H1 (cell line): ENCODE measurements around the gene BARX1. TPM values are rescaled to one million over a fixed set of nuclear protein-coding genes. Genes with fewer than 3 reads are reported as not detected.

Experiments
- CTCF ChIA-PET: fragments of 300-600 bp; sonication (Branson Sonifier 250); formaldehyde crosslinking; loops from one replicate; lab custom pipeline; 2021; ENCODE audit not compliant: partially characterized antibody; lab: Charles Lee
- POLR2A ChIA-PET: fragments of 300-600 bp; sonication (Branson Sonifier 250); formaldehyde crosslinking; loops from one replicate; lab custom pipeline; 2021; ENCODE audit warnings: inconsistent platforms; ENCODE audit not compliant: partially characterized antibody; lab: Charles Lee
- DNase-seq, 2 experiments: peaks; one replicate each; pipeline versions ENCODE4 v3.0.0 to v3.0.0-alpha.2; 2010 to 2022; ENCODE audit warnings: low spot score in 2 of 2, low read depth in 1 of 2, mixed read lengths in 1 of 2
- FAIRE-seq: peaks from 2 replicates; lab custom pipeline; 2011; peaks lifted over from hg19 to GRCh38; lab: Jason Lieb, UNC
- H2AFZ ChIP-seq: 2 replicates; pipeline ENCODE4 v1.8.1; 2012; ENCODE audit warnings: low read length, inconsistent platforms
- H2AK5ac ChIP-seq: 2 replicates; pipeline ENCODE4 v1.6.1; 2013; ENCODE audit warnings: low read depth, low read length
- H2BK120ac ChIP-seq: replicated peaks from 2 replicates; pipeline ENCODE3; 2013; ENCODE audit warnings: low read depth, low read length, inconsistent platforms
- H2BK12ac ChIP-seq: 2 replicates; pipeline ENCODE4 v1.6.1; 2013; ENCODE audit warnings: low read depth, low read length
- H2BK15ac ChIP-seq: 2 replicates; pipeline ENCODE4 v1.6.1; 2013; ENCODE audit warnings: low read length
- H2BK20ac ChIP-seq: 2 replicates; pipeline ENCODE4 v1.6.1; 2013; ENCODE audit warnings: low read length
- H2BK5ac ChIP-seq: 2 replicates; pipeline ENCODE4 v1.6.1; 2013; ENCODE audit warnings: low read depth, low read length
- H3K14ac ChIP-seq: 2 replicates; pipeline ENCODE4 v1.6.1; 2013; ENCODE audit warnings: inconsistent platforms; ENCODE audit not compliant: insufficient read length
- H3K18ac ChIP-seq: 2 replicates; pipeline ENCODE4 v1.6.1; 2013; ENCODE audit warnings: low read length; ENCODE audit errors: extremely low read depth
- H3K23ac ChIP-seq: 2 replicates; pipeline ENCODE4 v1.6.1; 2013; ENCODE audit warnings: inconsistent platforms; ENCODE audit not compliant: insufficient read length
- H3K23me2 ChIP-seq: 2 replicates; pipeline ENCODE4 v1.6.1; 2013; ENCODE audit warnings: low read depth, low read length
- H3K27ac ChIP-seq: 2 replicates; pipeline ENCODE4 v1.6.1; 2011; ENCODE audit warnings: low read depth, low read length, inconsistent platforms
- H3K27me3 ChIP-seq, 4 experiments: replicated peaks in 1 of 4; 1 replicate in 1 of 4; 2 replicates in 3 of 4; pipeline versions ENCODE4 v1.6.1 to v1.8.1; 2011 to 2013; ENCODE audit warnings: low read length in 3 of 4, mild to moderate bottlenecking in 3 of 4, inconsistent platforms in 2 of 4, mixed read lengths in 2 of 4, moderate library complexity in 1 of 4; ENCODE audit not compliant: control insufficient read depth in 3 of 4, insufficient read depth in 3 of 4; ENCODE audit errors: extremely low read depth in 1 of 4
- H3K36me3 ChIP-seq, 4 experiments: 2 replicates each; pipeline versions ENCODE4 v1.6.1 to v1.8.1; 2011 to 2013; ENCODE audit warnings: mild to moderate bottlenecking in 4 of 4, low read length in 3 of 4, moderate library complexity in 2 of 4, control low read depth in 1 of 4, inconsistent platforms in 1 of 4; ENCODE audit not compliant: insufficient read depth in 4 of 4, control insufficient read depth in 2 of 4
- H3K4ac ChIP-seq: replicated peaks from 2 replicates; pipeline ENCODE3; 2013; ENCODE audit warnings: low read length, low read depth, mixed read lengths, inconsistent platforms; ENCODE audit not compliant: insufficient read length
- H3K4me1 ChIP-seq, 4 experiments: replicated peaks in 1 of 4; 1 replicate in 1 of 4; 2 replicates in 3 of 4; pipeline versions ENCODE4 v1.6.1 to v1.8.1; 2011 to 2013; ENCODE audit warnings: low read length in 3 of 4, inconsistent platforms in 2 of 4, mixed read lengths in 1 of 4; ENCODE audit not compliant: insufficient read depth in 4 of 4, control insufficient read depth in 3 of 4
- H3K4me2 ChIP-seq, 2 experiments: 2 replicates each; pipeline versions ENCODE4 v1.6.1 to v1.8.1; 2011 to 2013; ENCODE audit warnings: low read depth in 2 of 2, low read length in 2 of 2, control low read depth in 1 of 2, inconsistent platforms in 1 of 2, mild to moderate bottlenecking in 1 of 2; ENCODE audit not compliant: insufficient read depth in 1 of 2
- H3K4me3 ChIP-seq, 4 experiments: fragments of 200-600, 300-600 bp in 1 of 4; sonication (generic), shearing (Covaris generic), sonication (Bioruptor Twin) in 1 of 4; 2 replicates each; pipeline versions ENCODE4 v1.5.1 to v1.8.1; 2011 to 2016; ENCODE audit warnings: low read length in 4 of 4, low read depth in 3 of 4, control low read depth in 2 of 4, inconsistent platforms in 2 of 4, mild to moderate bottlenecking in 2 of 4, mixed read lengths in 1 of 4, moderate library complexity in 1 of 4; ENCODE audit not compliant: insufficient read depth in 2 of 4; ENCODE audit errors: extremely low read depth in 1 of 4
- H3K56ac ChIP-seq: replicated peaks from 2 replicates; pipeline ENCODE3; 2013; ENCODE audit warnings: low read depth, mild to moderate bottlenecking, mixed read lengths, low read length, inconsistent platforms; ENCODE audit not compliant: insufficient read length
- H3K79me1 ChIP-seq: 2 replicates; pipeline ENCODE4 v1.6.1; 2013; ENCODE audit warnings: low read depth, low read length, control low read depth
- H3K79me2 ChIP-seq, 2 experiments: 2 replicates each; pipeline versions ENCODE4 v1.6.1 to v1.8.1; 2012 to 2013; ENCODE audit warnings: low read length in 2 of 2, mild to moderate bottlenecking in 2 of 2, inconsistent platforms in 1 of 2; ENCODE audit not compliant: insufficient read depth in 2 of 2, control insufficient read depth in 1 of 2
- H3K9ac ChIP-seq, 4 experiments: replicated peaks in 1 of 4; 1 replicate in 1 of 4; 2 replicates in 3 of 4; pipeline versions ENCODE4 v1.6.1 to v1.8.1; 2011 to 2013; ENCODE audit warnings: low read depth in 3 of 4, low read length in 3 of 4, control low read depth in 2 of 4, mild to moderate bottlenecking in 2 of 4, moderate library complexity in 2 of 4, inconsistent platforms in 1 of 4; ENCODE audit errors: extremely low read depth in 1 of 4
- H3K9me3 ChIP-seq, 2 experiments: 2 replicates each; pipeline versions ENCODE4 v1.6.1 to v1.8.1; 2012 to 2013; ENCODE audit warnings: mild to moderate bottlenecking in 2 of 2, moderate library complexity in 2 of 2, control low read depth in 1 of 2, inconsistent platforms in 1 of 2, low read depth in 1 of 2, low read length in 1 of 2, mixed read lengths in 1 of 2; ENCODE audit not compliant: insufficient read depth in 2 of 2
- H4K20me1 ChIP-seq, 2 experiments: replicated peaks in 1 of 2; 2 replicates each; pipeline versions ENCODE3 to v1.8.1; 2011 to 2013; ENCODE audit warnings: inconsistent platforms in 2 of 2, low read length in 2 of 2, mild to moderate bottlenecking in 1 of 2; ENCODE audit not compliant: insufficient read depth in 2 of 2, control insufficient read depth in 1 of 2
- H4K5ac ChIP-seq: 2 replicates; pipeline ENCODE4 v1.6.1; 2013; ENCODE audit warnings: low read length, low read depth, mixed read lengths, inconsistent platforms; ENCODE audit not compliant: insufficient read length
- H4K8ac ChIP-seq: 2 replicates; pipeline ENCODE4 v1.8.0; 2013; ENCODE audit warnings: mild to moderate bottlenecking, moderate library complexity, low read length, inconsistent platforms; ENCODE audit not compliant: insufficient read depth; ENCODE audit errors: extremely low read depth
- H4K91ac ChIP-seq: replicated peaks from 2 replicates; pipeline ENCODE3; 2013; ENCODE audit warnings: low read length, mixed read lengths, inconsistent platforms; ENCODE audit not compliant: insufficient read length
- BCL11A ChIP-seq, 2 experiments: IDR thresholded peaks; one replicate each; pipeline ENCODE4 v1.6.1; 2011; ENCODE audit warnings: low read depth in 2 of 2, low read length in 2 of 2, mild to moderate bottlenecking in 2 of 2
- BRCA1 ChIP-seq: IDR thresholded peaks from 2 replicates; pipeline ENCODE4 v1.6.1; 2012; ENCODE audit warnings: low read depth, low read length, improper control_type of control experiment
- CEBPB ChIP-seq: IDR thresholded peaks from 2 replicates; pipeline ENCODE4 v1.6.1; 2012; ENCODE audit warnings: low read depth, low read length
- EGR1 ChIP-seq: IDR thresholded peaks from 2 replicates; pipeline ENCODE4 v1.6.1; 2011; ENCODE audit warnings: low read depth, low read length, borderline replicate concordance
- KDM5A ChIP-seq: fragments of 200-600 bp; IDR thresholded peaks from 2 replicates; pipeline ENCODE4 v1.7.1; 2012; ENCODE audit warnings: mild to moderate bottlenecking, low read length, inconsistent platforms, mixed read lengths
- MAFK ChIP-seq: IDR thresholded peaks from 2 replicates; pipeline ENCODE4 v1.6.1; 2012; ENCODE audit warnings: low read depth, mild to moderate bottlenecking, improper control_type of control experiment, low read length
- NANOG ChIP-seq: IDR thresholded peaks from 2 replicates; pipeline ENCODE4 v1.6.1; 2011; ENCODE audit warnings: low read length, low read depth, mild to moderate bottlenecking, inconsistent platforms; ENCODE audit not compliant: insufficient read depth, poor library complexity, severe bottlenecking
- RBBP5 ChIP-seq: IDR thresholded peaks from 2 replicates; pipeline ENCODE4 v1.7.1; 2012; ENCODE audit warnings: low read depth, mild to moderate bottlenecking, inconsistent platforms, low read length, moderate library complexity, borderline replicate concordance
- RXRA ChIP-seq: IDR thresholded peaks from 2 replicates; pipeline ENCODE4 v1.6.1; 2011; ENCODE audit warnings: low read depth, mild to moderate bottlenecking, low read length, moderate library complexity; ENCODE audit not compliant: insufficient read depth
- SIN3A ChIP-seq, 2 experiments: IDR thresholded peaks in 1 of 2; conservative IDR thresholded peaks in 1 of 2; 2 replicates each; pipeline ENCODE4 v1.6.1; 2011 to 2012; ENCODE audit warnings: low read length in 2 of 2, improper control_type of control experiment in 1 of 2, low read depth in 1 of 2, mild to moderate bottlenecking in 1 of 2
- WGBS, 2 experiments: shearing (Covaris generic) in 1 of 2; methylation state at CpG; one replicate each; pipeline versions ENCODE4 v1.1.6 to v1.1.7; 2013 to 2015; ENCODE audit warnings: low lambda C conversion rate in 2 of 2, mixed read lengths in 2 of 2, inconsistent platforms in 1 of 2, low coverage in 1 of 2, missing lambda C conversion rate in 1 of 2; ENCODE audit not compliant: insufficient replicate concordance in 2 of 2, insufficient coverage in 1 of 2, insufficient read length in 1 of 2; ENCODE audit errors: extremely low coverage in 1 of 2, missing lambda C conversion rate in 1 of 2; 5-methylcytosine and 5-hydroxymethylcytosine counted together
- polyA plus RNA-seq, 7 experiments: library from polyadenylated mRNA; depleted of rRNA in 3 of 7; stranded (reverse) in 5 of 7; unstranded in 2 of 7; fragments of >200 nt in 5 of 7; fragments of 200-250 nt in 2 of 7; gene quantifications; 1 replicate in 5 of 7; 2 replicates in 1 of 7; 4 replicates in 1 of 7; pipeline versions ENCODE4 v1.2.1 to v1.2.3, GENCODE V29; 2011 to 2013; ENCODE audit warnings: missing spikeins in 2 of 7, mixed read lengths in 2 of 7
- total RNA-seq: library from RNA; stranded (reverse); fragmentation: NEBNext Ultra II Directional; extraction: Animal tissue kit (Norgen Biotek cat#: 25700); gene quantifications from 2 replicates; pipeline ENCODE4 v1.2.1, GENCODE V29; 2021

Gene BARX1
- total and polyA plus RNA-seq, 2 of the 8 experiments (the other 6 are each of a cell fraction or from before 2014, with no cell fraction given): 0.79 to 2.6 TPM

DNA sequence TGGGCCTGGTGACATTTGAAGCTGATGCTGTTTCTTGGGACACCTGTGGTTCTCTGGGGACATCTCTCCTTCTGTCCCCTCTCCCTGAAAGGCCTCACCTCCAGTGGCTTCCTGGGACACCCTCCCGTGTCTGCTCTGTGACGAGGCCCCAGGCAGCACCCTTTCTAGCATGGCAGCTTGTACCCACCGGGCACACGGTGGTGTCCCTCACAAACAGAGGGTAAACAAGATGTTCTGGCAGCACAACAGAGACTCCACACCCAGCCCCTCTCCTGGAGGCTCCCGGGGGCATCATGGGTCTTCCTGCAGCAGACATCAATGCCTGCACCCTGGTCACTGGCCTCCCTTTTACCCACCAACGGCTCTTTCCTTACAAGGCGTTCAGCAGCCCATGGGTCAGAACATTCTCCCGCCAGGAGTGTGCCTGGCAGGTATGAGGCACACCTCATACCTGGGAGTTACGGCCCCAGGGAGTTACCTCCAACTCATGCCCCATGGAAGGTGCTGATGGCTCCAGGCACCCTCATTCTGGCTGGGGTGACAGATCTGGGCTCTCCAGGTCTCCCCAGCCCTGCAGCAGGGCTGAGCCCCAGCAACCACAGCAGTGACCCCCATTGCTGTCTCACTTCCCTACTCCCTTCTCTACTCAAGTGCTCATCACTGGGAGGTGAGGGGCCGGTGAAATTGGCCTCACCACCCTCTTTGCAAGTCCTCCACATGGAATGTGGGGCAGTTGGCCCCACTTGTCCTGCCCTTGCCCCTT is 51.1 kb downstream of the BARX1 start:
- ChIA-PET POLR2A (no interaction called here), CTCF (interaction anchor here (0.6 to 1.0 kb wide), 2 partner anchors 37 to 88 kb away, joined by 3 read pairs; no protein-coding TSS in a partner anchor)
- H3K56ac ChIP-seq: no peak overlapping the region
- H2AK5ac ChIP-seq: no peak overlapping the region
- H3K9ac ChIP-seq: no peak overlapping the region
- DNase-seq (no peak), FAIRE-seq (no peak)
- no peak overlapping the region for H2BK20ac ChIP-seq
- no peaks in the 10 kb centered on the region for H3K9me3 ChIP-seq
- peak overlapping the region; percentile 75; the same call in 1 of the 2 replicates for H4K8ac ChIP-seq
- WGBS, 2 experiments: 86% methylated on average over 10 of the region's 10 CpGs; no CpG with 5 or more reads in 1 of the 2 experiments
- H3K4me3 ChIP-seq: no peak overlapping the region
- no peak overlapping the region for H3K4ac ChIP-seq
- H3K23me2 ChIP-seq: no peaks in the 10 kb centered on the region
- H3K4me2 ChIP-seq: no peak overlapping the region
- H2AFZ ChIP-seq: no peak overlapping the region
- no peak overlapping the region for H3K27ac ChIP-seq
- no peak overlapping the region for H4K91ac ChIP-seq
- no peak overlapping the region for H2BK15ac ChIP-seq
- TF ChIP-seq RBBP5 (no peak), MAFK (no peak), KDM5A (no peak), BRCA1 (no peak), RXRA (no peak), NANOG (no peak), EGR1 (no peak), BCL11A (IDR thresholded peaks at IDR 0.05; ENCODE audit: low read depth in 2 of 2, low read length in 2 of 2) (no peak), CEBPB (no peak), SIN3A (conservative IDR thresholded peaks at IDR 0.05 in 1 of 2, IDR thresholded peaks at IDR 0.05 in 1 of 2; ENCODE audit: low read depth in 1 of 2, low read length in 2 of 2) (no peak)
- H3K27me3 ChIP-seq: no peaks in the 10 kb centered on the region
- H2BK5ac ChIP-seq: no peak overlapping the region
- no peaks in the 10 kb centered on the region for H3K79me1 ChIP-seq
- H3K4me1 ChIP-seq: no peaks in the 10 kb centered on the region
- no peaks in the 10 kb centered on the region for H3K79me2 ChIP-seq
- H2BK120ac ChIP-seq: no peak overlapping the region
- H3K36me3 ChIP-seq: no peaks in the 10 kb centered on the region
- no peaks in the 10 kb centered on the region for H4K20me1 ChIP-seq
- no peak overlapping the region for H3K18ac ChIP-seq
- H3K23ac ChIP-seq: no peak overlapping the region
- no peak overlapping the region for H2BK12ac ChIP-seq
- H4K5ac ChIP-seq: no peak overlapping the region
- H3K14ac ChIP-seq: no peak overlapping the region
